ENCODE results near the gene HEBP1. TPM values are rescaled to one million over a fixed set of nuclear protein-coding genes. Genes with fewer than 3 reads are reported as not detected.

The HEBP1 gene
- total RNA-seq, 2 experiments from 2014 or later, result 23.9 to 24.8 TPM

DNA sequence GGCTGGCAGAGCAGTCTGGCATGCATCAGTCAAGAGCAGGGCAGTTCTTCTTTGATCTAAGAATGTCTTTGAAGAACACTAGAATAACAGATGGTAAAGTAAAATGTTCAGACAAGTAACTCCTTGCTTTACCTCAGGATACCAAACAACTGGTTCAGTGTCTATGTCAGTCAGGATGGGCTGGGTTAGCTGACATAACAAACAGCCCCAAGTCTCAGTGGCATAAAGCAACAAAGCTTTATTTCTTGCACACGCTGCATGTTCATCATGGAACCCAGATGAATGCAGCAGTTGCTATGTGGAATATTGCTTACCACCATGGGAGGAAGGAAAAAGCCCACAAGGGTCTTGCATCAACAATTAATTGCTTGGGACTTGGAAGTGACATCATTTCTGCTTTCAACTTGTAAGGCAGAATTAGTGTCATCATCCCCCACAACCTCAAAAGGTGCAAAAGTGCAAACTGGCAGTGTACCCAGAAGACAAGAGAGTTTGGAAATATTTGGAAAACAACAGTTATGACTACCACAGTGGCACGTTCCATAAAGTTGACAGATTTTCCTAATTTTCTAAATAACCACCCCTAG is 69.3 kb downstream of the HEBP1 start:
- intact Hi-C loops (cut with micrococcal nuclease), result no loop called here
- TF ChIP-seq, protein P1, sequence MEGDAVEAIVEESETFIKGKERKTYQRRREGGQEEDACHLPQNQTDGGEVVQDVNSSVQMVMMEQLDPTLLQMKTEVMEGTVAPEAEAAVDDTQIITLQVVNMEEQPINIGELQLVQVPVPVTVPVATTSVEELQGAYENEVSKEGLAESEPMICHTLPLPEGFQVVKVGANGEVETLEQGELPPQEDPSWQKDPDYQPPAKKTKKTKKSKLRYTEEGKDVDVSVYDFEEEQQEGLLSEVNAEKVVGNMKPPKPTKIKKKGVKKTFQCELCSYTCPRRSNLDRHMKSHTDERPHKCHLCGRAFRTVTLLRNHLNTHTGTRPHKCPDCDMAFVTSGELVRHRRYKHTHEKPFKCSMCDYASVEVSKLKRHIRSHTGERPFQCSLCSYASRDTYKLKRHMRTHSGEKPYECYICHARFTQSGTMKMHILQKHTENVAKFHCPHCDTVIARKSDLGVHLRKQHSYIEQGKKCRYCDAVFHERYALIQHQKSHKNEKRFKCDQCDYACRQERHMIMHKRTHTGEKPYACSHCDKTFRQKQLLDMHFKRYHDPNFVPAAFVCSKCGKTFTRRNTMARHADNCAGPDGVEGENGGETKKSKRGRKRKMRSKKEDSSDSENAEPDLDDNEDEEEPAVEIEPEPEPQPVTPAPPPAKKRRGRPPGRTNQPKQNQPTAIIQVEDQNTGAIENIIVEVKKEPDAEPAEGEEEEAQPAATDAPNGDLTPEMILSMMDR (IDR thresholded peaks at IDR 0.05), result no peak
- ChIA-PET POLR2A (no interaction called here), CTCF (no interaction called here)
- Mint-ChIP-seq H3K27me3 (no peaks in the 10 kb centered on the region), H3K4me1 (ENCODE audit: low read depth) (no peaks in the 10 kb centered on the region), H3K27ac (no peak overlapping the region), H3K9me3 (no peaks in the 10 kb centered on the region), H3K36me3 (ENCODE audit: low read depth) (no peaks in the 10 kb centered on the region), H3K4me3 (no peak overlapping the region)
- DNase-seq (no peak), ATAC-seq (no peak)

DNA sequence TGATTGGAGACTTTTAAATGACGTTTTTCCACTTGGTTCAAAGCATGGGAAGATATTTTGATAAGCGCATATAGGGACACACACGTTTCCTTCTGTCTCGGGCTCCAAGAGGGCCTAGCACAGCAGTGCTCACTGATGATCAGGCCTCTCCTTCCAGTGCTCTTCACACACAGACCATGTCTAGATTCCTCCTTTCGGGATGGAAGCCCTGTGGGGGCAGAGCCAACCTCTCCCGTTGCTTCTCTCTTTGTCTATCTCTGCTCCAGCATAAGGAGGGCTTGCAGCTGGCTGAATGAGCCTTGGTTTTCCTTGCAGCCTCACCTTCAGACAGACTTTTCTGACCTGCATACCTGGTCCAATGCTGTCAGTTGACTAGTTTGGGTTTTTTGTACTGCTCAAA is 70.4 kb downstream of the HEBP1 start:
- Mint-ChIP-seq H3K4me3 (no peak overlapping the region), H3K27ac (no peak overlapping the region), H3K27me3 (no peaks in the 10 kb centered on the region), H3K36me3 (ENCODE audit: low read depth) (no peaks in the 10 kb centered on the region), H3K9me3 (no peaks in the 10 kb centered on the region), H3K4me1 (ENCODE audit: low read depth) (no peaks in the 10 kb centered on the region)
- intact Hi-C loops (cut with micrococcal nuclease), result no loop called here
- POLR2A ChIA-PET, result no interaction called here
- no peak for ATAC-seq
- CTCF ChIA-PET, result no interaction called here
- TF ChIP-seq, protein P1 (IDR thresholded peaks at IDR 0.05), result no peak
- no peak for DNase-seq

DNA sequence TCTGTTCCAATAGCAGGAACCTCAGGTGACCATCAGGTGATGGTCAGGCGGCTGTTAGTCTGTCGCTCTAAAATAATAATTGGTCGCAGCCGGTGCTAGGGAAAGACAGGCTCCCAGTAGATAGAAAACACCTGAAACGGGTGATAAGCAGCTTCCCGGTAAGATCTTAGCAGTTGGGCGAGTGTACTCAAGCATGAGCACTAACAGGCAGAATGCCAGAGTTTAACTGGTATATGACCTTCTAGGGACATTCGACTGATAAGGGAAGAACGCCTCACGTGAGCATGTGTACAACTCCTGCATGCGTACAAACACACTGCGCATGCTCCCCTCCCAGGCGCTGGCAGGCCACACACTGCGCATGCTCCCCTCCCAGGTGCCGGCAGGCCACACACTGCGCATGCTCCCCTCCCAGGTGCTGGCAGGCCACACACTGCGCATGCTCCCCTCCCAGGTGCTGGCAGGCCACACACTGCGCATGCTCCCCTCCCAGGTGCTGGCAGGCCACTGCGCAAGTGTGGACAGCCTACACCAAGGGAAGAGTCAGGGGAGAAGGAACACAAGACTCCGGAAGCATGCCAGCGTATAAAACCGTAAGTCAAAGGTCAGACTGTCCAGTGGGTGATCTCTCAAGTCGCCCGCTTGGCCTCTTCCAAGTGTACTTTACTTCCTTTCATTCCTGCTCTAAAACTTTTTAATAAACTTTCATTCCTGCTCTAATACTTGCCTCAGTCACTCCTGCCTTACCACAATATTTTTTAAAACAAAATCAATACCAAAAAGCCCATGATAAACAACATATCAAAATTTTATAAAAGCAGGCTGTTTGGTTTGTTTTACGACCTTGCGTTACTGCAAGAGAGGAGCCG is 72.6 kb downstream of the HEBP1 start:
- intact Hi-C loops (cut with micrococcal nuclease), result no loop called here
- DNase-seq, result peak; percentile 9
- Mint-ChIP-seq H3K36me3 (ENCODE audit: low read depth) (no peaks in the 10 kb centered on the region), H3K27ac (no peak overlapping the region), H3K27me3 (no peaks in the 10 kb centered on the region), H3K9me3 (no peaks in the 10 kb centered on the region), H3K4me3 (peak overlapping the region; percentile 10), H3K4me1 (ENCODE audit: low read depth) (no peaks in the 10 kb centered on the region)
- ChIA-PET POLR2A (no interaction called here), CTCF (interaction anchor here (1.2 to 1.7 kb wide), 2 partner anchors 11 to 285 kb away, joined by 3 to 4 read pairs; no protein-coding TSS in a partner anchor)
- TF ChIP-seq, protein P1 (IDR thresholded peaks at IDR 0.05), result no peak
- ATAC-seq, result no peak

DNA sequence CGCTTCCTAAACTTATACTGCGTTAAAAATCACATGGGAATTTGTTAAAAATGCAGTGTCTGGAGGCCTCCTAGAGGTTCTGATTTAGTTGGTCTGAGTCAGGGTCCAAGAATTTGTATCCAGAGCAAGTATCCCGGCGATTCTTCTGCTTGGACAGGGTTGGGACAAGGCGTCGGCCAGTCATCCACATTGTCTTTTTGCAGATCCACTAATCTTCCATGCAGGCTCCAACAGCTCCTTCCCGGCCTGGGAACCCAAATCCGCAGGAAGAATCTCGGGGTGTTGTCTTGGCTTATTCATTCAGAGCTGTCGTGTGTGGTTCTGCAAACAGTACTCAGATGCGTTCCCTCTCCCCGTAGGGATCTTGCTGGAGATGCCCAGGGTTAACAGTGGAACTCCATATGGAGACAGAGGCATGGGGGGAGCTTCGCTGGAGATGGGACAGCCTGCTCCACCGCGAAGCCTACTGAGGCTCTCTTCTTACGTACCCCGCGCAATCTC is 73.4 kb downstream of the HEBP1 start:
- H3K36me3 Mint-ChIP-seq (ENCODE audit: low read depth), result no peaks in the 10 kb centered on the region
- H3K4me1 Mint-ChIP-seq (ENCODE audit: low read depth), result no peaks in the 10 kb centered on the region
- intact Hi-C loops (cut with micrococcal nuclease), result no loop called here
- POLR2A ChIA-PET, result no interaction called here
- H3K27ac Mint-ChIP-seq, result no peak overlapping the region
- DNase-seq, result no peak
- no peak overlapping the region for H3K4me3 Mint-ChIP-seq
- no peak for ATAC-seq
- TF ChIP-seq, protein P1 (IDR thresholded peaks at IDR 0.05), result no peak
- CTCF ChIA-PET, result interaction anchor here (1.2 to 1.7 kb wide), 3 partner anchors 10 to 285 kb away, joined by 3 to 4 read pairs (median 3); no protein-coding TSS in a partner anchor
- no peaks in the 10 kb centered on the region for H3K27me3 Mint-ChIP-seq
- H3K9me3 Mint-ChIP-seq, result no peaks in the 10 kb centered on the region

DNA sequence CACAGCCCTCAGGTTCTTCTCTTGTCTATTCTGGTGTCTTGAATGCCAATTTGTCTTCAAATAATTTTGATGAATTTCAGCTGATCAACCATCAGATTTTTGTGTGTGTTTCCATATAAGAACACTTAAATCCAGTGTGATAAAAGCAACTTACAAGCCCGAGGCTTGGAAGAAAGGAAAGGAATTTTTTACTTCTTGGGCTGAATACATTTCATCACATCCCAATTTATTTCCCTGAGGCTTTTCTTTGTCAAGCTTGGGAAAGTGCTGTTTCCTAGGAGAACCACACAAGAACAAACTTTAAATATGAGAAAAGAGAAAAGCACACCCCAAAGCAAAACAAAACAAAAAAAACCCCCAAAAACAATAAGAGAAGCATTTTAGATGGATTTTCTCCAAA is 74.7 kb downstream of the HEBP1 start:
- H3K27ac Mint-ChIP-seq, result no peak overlapping the region
- no peak for ATAC-seq
- ChIA-PET CTCF (interaction anchor here (1.3 to 1.5 kb wide), 2 partner anchors 12 to 331 kb away, joined by 3 read pairs; no protein-coding TSS in a partner anchor), POLR2A (interaction anchor here (0.8 kb wide), 1 partner anchor 121 kb away, joined by 3 read pairs; no protein-coding TSS in a partner anchor)
- H3K27me3 Mint-ChIP-seq, result no peaks in the 10 kb centered on the region
- H3K4me3 Mint-ChIP-seq, result no peak overlapping the region
- intact Hi-C loops (cut with micrococcal nuclease), result no loop called here
- TF ChIP-seq, protein P1 (IDR thresholded peaks at IDR 0.05), result no peak
- no peaks in the 10 kb centered on the region for H3K9me3 Mint-ChIP-seq
- no peaks in the 10 kb centered on the region for H3K36me3 Mint-ChIP-seq (ENCODE audit: low read depth)
- no peaks in the 10 kb centered on the region for H3K4me1 Mint-ChIP-seq (ENCODE audit: low read depth)
- DNase-seq, result no peak

All from activated CD8-positive, alpha-beta T cell treated with anti-CD3 and anti-CD28 coated beads for 36 hours (primary cell).